Measurements from ENCODE around the gene PAX2.
A peak's percentile ranks its signal among the peaks of the same experiment; 100 is the strongest.

The PAX2 gene

GRCh38 chr10:100858747-100859483, 113.5 kb downstream of the PAX2 start:
- DNase-seq (ENCODE audit: low spot score): no peak

- no peak for DNase-seq (ENCODE audit: low spot score)
Measured at GRCh38 chr10:100859484-100859763, 114.0 kb downstream of the PAX2 start.

- no peak for DNase-seq (ENCODE audit: low spot score)
Measured at GRCh38 chr10:100863433-100863832, 118.1 kb downstream of the PAX2 start.

GRCh38 chr10:100864036-100864885, 118.9 kb downstream of the PAX2 start:
- no peak for DNase-seq (ENCODE audit: low spot score)

- no peak for DNase-seq (ENCODE audit: low spot score)
Measured at GRCh38 chr10:100864978-100865377, 119.6 kb downstream of the PAX2 start.

GRCh38 chr10:100866010-100866409, 120.6 kb downstream of the PAX2 start:
- no peak for DNase-seq (ENCODE audit: low spot score)

- no peak for DNase-seq (ENCODE audit: low spot score)
Measured at GRCh38 chr10:100866575-100867098, 121.3 kb downstream of the PAX2 start.

- no peak for DNase-seq (ENCODE audit: low spot score)
Measured at GRCh38 chr10:100867261-100867963, 122.0 kb downstream of the PAX2 start.

GRCh38 chr10:100868382-100868781, 123.0 kb downstream of the PAX2 start:
- no peak for DNase-seq (ENCODE audit: low spot score)

- DNase-seq (ENCODE audit: low spot score): no peak
Measured at GRCh38 chr10:100869399-100869798, 124.0 kb downstream of the PAX2 start.

GRCh38 chr10:100872034-100872791, 126.8 kb downstream of the PAX2 start:
- peak; percentile 14 for DNase-seq (ENCODE audit: low spot score)

GRCh38 chr10:100873146-100873826, 127.9 kb downstream of the PAX2 start:
- DNase-seq (ENCODE audit: low spot score): no peak

- no peak for DNase-seq (ENCODE audit: low spot score)
Measured at GRCh38 chr10:100873827-100874326, 128.5 kb downstream of the PAX2 start.

GRCh38 chr10:100874702-100875483, 129.5 kb downstream of the PAX2 start:
- DNase-seq (ENCODE audit: low spot score): no peak

GRCh38 chr10:100875484-100876166, 130.2 kb downstream of the PAX2 start:
- DNase-seq (ENCODE audit: low spot score): no peak

GRCh38 chr10:100876585-100877460, 131.4 kb downstream of the PAX2 start:
- DNase-seq (ENCODE audit: low spot score): no peak

- DNase-seq (ENCODE audit: low spot score): no peak
Measured at GRCh38 chr10:100877461-100877850, 132.1 kb downstream of the PAX2 start.

GRCh38 chr10:100878291-100878910, 133.0 kb downstream of the PAX2 start:
- DNase-seq (ENCODE audit: low spot score): no peak

Data from CD4-positive, alpha-beta T cell treated with Interleukin-15 for 4 hours (primary cell).